Measurements from ENCODE around the gene GTPBP2. TPM values are rescaled to one million over a fixed set of nuclear protein-coding genes. Genes with fewer than 3 reads are reported as not detected.

Gene GTPBP2
- total RNA-seq, 1 experiment from 2014 or later, result 72.2 TPM

DNA sequence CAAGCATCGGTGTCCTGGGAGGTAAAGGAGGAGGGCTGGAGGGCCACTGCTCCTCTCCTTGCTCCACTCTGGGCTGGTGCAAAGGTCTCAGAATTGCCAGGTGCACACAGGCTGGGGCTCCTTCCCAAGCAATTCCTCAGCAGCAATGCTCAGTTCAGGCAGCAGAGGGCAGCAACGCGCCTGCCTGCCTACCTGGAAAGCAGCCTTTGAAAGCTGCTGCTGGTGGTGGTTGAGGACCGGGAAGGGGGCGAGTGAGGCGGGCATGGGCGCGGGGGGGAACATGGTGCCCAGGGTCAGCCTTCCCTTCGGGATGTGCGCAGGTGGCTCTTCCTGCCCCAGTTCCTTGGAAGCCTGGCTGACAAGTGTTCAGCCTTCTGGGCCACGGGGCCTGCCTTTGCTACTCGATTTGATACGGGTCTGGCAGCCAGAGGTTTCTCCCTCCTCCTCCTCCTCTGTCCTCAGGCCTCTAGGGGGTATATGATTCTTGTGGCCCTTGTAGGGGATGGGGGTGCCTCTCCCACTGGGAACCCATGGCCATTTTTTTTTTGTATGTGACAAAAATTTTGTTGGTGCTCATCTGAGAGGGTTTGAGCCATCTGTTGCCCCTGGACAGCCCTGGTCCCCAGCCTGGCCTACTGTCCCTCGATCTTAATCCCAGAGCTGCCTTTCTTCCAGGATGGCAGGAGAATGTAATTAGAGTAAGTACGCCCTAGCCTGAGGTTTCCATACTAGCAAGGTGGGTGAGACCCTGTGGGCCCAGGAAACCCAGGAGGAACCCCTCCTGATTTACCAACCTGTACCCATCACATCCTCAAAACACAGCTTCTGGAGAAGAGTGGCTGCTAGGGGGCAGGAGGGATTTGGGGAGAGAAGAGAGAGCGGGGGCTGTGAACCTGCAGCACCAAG is 38.4 kb upstream of the GTPBP2 start:
- Histone ChIP-seq H3K9me3 (ENCODE audit: control insufficient read depth, low read depth, low read length) (no peaks in the 10 kb centered on the region), H2BK15ac (ENCODE audit: low read depth, low read length) (no peak overlapping the region), H4K8ac (replicated peaks; ENCODE audit: insufficient read length, low read depth, low read length) (no peak overlapping the region), H2AK5ac (ENCODE audit: insufficient read length, low read length) (no peak overlapping the region), H4K5ac (ENCODE audit: insufficient read length, low read depth, low read length) (no peak overlapping the region), H3K27me3 (ENCODE audit: insufficient read depth, low read length) (no peaks in the 10 kb centered on the region), H3T11ph (ENCODE audit: low read length) (no peak overlapping the region), H2BK5ac (ENCODE audit: insufficient read length, low read length) (no peak overlapping the region), H3K79me1 (ENCODE audit: insufficient read depth, low read depth, low read length, poor library complexity, severe bottlenecking) (no peaks in the 10 kb centered on the region), H3K23me2 (ENCODE audit: insufficient read length, low read depth, low read length, poor library complexity, severe bottlenecking) (no peaks in the 10 kb centered on the region), H4K20me1 (ENCODE audit: control insufficient read depth, insufficient read depth, insufficient read length) (no peaks in the 10 kb centered on the region), H3K4me1 (ENCODE audit: insufficient read depth, low read length) (peaks cover 4% of the 10 kb centered on the region), H2BK20ac (ENCODE audit: low read depth, low read length, poor library complexity, severe bottlenecking) (no peak overlapping the region), H3K56ac (ENCODE audit: insufficient read length, low read depth, low read length) (no peak overlapping the region), H3K4me2 (ENCODE audit: insufficient read depth, insufficient read length, low read length) (peak overlapping the region; percentile 5), H2BK120ac (ENCODE audit: low read depth, low read length, poor library complexity, severe bottlenecking) (no peak overlapping the region), H3K14ac (ENCODE audit: insufficient read depth, low read length) (no peak overlapping the region), H3K18ac (ENCODE audit: insufficient read length, low read depth, low read length) (no peak overlapping the region), H3K4ac (ENCODE audit: low read depth, low read length) (no peak overlapping the region), H2AFZ (ENCODE audit: low read length) (no peak overlapping the region), H3K79me2 (ENCODE audit: insufficient read depth, low read length) (no peaks in the 10 kb centered on the region), H3K23ac (ENCODE audit: insufficient read length, low read depth, low read length) (no peak overlapping the region), H3K27ac (ENCODE audit: insufficient read length, low read depth, low read length) (no peak overlapping the region), H4K91ac (ENCODE audit: insufficient read length, low read depth, low read length) (no peak overlapping the region), H2BK12ac (ENCODE audit: insufficient read length, low read depth, low read length) (no peak overlapping the region), H3K9ac (ENCODE audit: extremely low read depth, insufficient read length, low read length) (no peak overlapping the region)
- Mint-ChIP-seq H3K4me3 (peak overlapping the region; percentile 41 to 63), H3K9me3 (no peaks in the 10 kb centered on the region; a peak in 2 of 5 replicates), H3K36me3 (ENCODE audit: insufficient read depth in 1 of 3, low read depth in 3 of 3) (peaks cover 6 to 24% (median 21%) of the 10 kb centered on the region in 3 experiments), H3K4me1 (peaks cover 32 to 39% of the 10 kb centered on the region in 2 experiments), H3K27me3 (ENCODE audit: low read depth) (peaks cover 18% of the 10 kb centered on the region), H3K27ac (peak overlapping the region in 2 of 3 experiments; percentile 19 to 85; a peak in 2 of 7 replicates)
- TF ChIP-seq, protein P1, sequence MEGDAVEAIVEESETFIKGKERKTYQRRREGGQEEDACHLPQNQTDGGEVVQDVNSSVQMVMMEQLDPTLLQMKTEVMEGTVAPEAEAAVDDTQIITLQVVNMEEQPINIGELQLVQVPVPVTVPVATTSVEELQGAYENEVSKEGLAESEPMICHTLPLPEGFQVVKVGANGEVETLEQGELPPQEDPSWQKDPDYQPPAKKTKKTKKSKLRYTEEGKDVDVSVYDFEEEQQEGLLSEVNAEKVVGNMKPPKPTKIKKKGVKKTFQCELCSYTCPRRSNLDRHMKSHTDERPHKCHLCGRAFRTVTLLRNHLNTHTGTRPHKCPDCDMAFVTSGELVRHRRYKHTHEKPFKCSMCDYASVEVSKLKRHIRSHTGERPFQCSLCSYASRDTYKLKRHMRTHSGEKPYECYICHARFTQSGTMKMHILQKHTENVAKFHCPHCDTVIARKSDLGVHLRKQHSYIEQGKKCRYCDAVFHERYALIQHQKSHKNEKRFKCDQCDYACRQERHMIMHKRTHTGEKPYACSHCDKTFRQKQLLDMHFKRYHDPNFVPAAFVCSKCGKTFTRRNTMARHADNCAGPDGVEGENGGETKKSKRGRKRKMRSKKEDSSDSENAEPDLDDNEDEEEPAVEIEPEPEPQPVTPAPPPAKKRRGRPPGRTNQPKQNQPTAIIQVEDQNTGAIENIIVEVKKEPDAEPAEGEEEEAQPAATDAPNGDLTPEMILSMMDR (conservative IDR thresholded peaks at IDR 0.05), result peak; percentile 97
- no CpG with 5 or more reads among the region's 16 CpGs for WGBS (ENCODE audit: extremely low coverage, insufficient read length, low lambda C conversion rate)
- peak; percentile 92 for DNase-seq
